ENCODE results near the gene COL4A6.

Gene COL4A6

GRCh38 chrX:108267557-108267956 is 170.7 kb downstream of the COL4A6 start:
- CTCF ChIA-PET = no interaction called here
- DNase-seq (ENCODE audit: low read depth, low spot score) = no peak
- H3K4me3 ChIP-seq (ENCODE audit: low read depth, low read length) = no peak overlapping the region
- TF ChIP-seq, protein P1, sequence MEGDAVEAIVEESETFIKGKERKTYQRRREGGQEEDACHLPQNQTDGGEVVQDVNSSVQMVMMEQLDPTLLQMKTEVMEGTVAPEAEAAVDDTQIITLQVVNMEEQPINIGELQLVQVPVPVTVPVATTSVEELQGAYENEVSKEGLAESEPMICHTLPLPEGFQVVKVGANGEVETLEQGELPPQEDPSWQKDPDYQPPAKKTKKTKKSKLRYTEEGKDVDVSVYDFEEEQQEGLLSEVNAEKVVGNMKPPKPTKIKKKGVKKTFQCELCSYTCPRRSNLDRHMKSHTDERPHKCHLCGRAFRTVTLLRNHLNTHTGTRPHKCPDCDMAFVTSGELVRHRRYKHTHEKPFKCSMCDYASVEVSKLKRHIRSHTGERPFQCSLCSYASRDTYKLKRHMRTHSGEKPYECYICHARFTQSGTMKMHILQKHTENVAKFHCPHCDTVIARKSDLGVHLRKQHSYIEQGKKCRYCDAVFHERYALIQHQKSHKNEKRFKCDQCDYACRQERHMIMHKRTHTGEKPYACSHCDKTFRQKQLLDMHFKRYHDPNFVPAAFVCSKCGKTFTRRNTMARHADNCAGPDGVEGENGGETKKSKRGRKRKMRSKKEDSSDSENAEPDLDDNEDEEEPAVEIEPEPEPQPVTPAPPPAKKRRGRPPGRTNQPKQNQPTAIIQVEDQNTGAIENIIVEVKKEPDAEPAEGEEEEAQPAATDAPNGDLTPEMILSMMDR (IDR thresholded peaks at IDR 0.05; ENCODE audit: insufficient read depth, low read length, missing control alignments) = no peak
- POLR2A ChIA-PET = no interaction called here

DNA sequence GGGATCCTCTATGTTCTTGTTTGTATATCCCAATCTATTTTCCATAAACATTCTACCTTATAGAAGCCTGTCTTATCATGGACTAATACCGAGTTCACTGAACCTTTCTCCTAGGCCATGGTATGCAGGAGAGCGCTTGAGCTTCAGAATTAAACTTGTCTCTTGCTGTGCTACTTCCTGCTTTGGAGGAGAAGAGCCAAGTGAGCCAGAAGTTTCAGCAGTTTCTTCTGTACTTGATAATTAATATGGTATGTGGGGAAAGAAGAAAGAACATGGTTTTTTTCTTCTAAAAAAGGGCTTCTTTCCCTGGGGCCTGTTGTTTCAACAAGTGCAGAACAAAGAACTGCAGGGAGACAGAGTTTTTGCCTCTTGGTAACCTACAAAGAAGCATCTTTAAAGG is 173.8 kb downstream of the COL4A6 start:
- no peak overlapping the region for H3K4me3 ChIP-seq (ENCODE audit: low read depth, low read length)
- ChIA-PET CTCF (no interaction called here), POLR2A (no interaction called here)
- no peak for DNase-seq (ENCODE audit: low read depth, low spot score)
- TF ChIP-seq, protein P1 (IDR thresholded peaks at IDR 0.05; ENCODE audit: insufficient read depth, low read length, missing control alignments) = no peak

DNA sequence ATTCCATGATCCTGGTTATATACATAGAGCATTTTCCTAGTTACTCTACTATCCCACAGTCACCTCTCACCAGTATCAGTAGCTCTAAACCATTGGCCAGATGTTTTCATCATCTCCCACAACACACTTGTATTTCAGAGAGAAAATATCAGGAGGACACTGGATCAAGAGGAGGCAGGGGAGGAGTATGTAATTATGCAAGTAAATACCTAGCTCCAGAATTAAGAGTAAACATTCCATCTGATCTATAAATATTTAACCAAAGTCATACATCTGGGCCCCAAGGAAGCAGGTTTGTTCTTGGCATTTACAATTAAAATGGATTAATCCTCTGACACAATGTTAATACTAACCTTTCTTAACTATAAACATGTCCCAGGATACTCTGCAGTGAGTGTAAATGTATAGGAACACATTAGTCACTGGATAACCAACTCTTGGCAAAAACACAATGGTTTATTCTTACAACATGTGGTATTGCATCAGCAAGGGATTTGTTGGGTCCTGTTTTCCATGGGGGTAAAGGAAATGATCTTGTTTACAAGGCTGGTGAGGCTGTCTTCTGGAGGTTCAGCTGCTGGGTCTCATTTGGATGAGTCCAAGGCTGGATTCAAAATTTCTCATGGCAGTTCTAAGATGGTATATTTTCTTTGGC is 176.5 kb downstream of the COL4A6 start:
- H3K4me3 ChIP-seq (ENCODE audit: low read depth, low read length) = no peak overlapping the region
- ChIA-PET CTCF (no interaction called here), POLR2A (no interaction called here)
- TF ChIP-seq, protein P1 (IDR thresholded peaks at IDR 0.05; ENCODE audit: insufficient read depth, low read length, missing control alignments) = no peak
- no peak for DNase-seq (ENCODE audit: low read depth, low spot score)

GRCh38 chrX:108257556-108257955 is 180.7 kb downstream of the COL4A6 start:
- no peak for DNase-seq (ENCODE audit: low read depth, low spot score)
- POLR2A ChIA-PET = no interaction called here
- CTCF ChIA-PET = no interaction called here
- TF ChIP-seq, protein P1 (IDR thresholded peaks at IDR 0.05; ENCODE audit: insufficient read depth, low read length, missing control alignments) = no peak
- no peak overlapping the region for H3K4me3 ChIP-seq (ENCODE audit: low read depth, low read length)

DNA sequence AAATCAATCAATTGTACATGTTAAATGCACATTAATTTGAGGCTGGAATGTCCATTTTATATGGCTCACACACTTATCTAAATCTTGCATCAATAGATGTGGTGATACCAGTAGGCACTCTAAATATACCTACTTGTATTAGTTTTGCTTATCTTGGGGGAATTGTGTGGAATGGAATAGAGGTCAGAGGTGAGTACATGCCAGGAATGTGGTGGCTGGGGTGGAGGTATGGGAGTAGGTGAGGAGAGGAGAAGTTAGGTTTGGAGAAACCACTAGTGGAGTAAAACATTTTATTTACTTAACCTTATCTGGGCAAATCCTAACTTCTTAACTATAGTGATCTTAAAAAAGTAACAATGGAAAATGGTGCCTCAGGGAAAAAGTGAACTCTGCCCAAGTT is 183.6 kb downstream of the COL4A6 start:
- CTCF ChIA-PET = no interaction called here
- TF ChIP-seq, protein P1 (IDR thresholded peaks at IDR 0.05; ENCODE audit: insufficient read depth, low read length, missing control alignments) = no peak
- POLR2A ChIA-PET = no interaction called here
- H3K4me3 ChIP-seq (ENCODE audit: low read depth, low read length) = no peak overlapping the region
- DNase-seq (ENCODE audit: low read depth, low spot score) = no peak

DNA sequence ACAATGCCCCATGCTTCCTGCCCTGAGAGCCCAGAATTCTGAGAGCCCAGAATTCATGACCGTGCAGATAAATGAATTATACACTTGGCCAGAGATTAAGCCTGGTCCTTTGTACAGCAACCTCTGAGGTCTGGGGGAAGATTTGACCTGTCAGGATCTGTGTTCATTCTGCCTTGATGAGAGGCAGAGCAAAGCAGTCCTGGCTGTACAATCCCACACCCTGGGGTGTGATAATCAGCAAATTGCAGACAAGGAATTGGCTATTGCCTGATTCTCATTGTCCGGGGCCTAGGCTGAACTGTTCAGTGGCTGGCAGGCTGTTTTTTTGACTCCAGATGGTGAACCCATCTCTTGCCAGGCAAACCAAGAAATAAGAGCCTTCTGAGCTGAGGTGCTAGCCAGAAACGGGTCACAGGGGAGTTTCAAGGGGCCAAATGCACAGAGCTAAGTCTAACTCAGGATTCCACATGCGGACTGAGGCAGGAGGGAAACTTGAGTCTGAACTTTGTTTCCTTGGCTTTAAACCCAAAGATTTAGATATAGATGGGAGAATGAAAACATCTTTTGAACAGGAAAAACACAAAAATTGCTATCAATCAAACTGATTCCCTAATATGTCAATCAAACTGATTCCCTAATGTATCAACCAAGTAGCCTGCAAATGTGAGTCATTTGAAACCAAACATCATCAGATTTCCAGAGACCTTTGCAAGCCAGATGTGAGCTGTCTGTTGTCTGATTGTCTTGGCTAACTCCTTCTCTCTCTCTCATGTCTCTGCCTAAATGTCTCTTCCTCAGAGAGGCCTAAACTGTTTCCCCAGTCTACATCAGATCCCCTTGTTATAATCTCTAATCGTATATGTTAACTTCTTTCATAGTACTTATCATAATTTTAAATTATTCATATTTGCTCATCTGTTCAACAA is 187.3 kb downstream of the COL4A6 start:
- TF ChIP-seq, protein P1 (IDR thresholded peaks at IDR 0.05; ENCODE audit: insufficient read depth, low read length, missing control alignments) = no peak
- no peak for DNase-seq (ENCODE audit: low read depth, low spot score)
- CTCF ChIA-PET = no interaction called here
- no peak overlapping the region for H3K4me3 ChIP-seq (ENCODE audit: low read depth, low read length)
- POLR2A ChIA-PET = no interaction called here
